Kidney (tissue), 14 donors: Measurements from ENCODE around the gene ADCY2. TPM values are rescaled to one million over a fixed set of nuclear protein-coding genes. Genes with fewer than 3 reads are reported as not detected.
A peak's percentile ranks its signal among the peaks of the same experiment; 100 is the strongest.

Experiments used
- DNase-seq, 5 donors: peaks; one replicate each; pipeline ENCODE4 v3.0.0-alpha.2; 2013 to 2020
- FAIRE-seq: peaks from 2 replicates; lab custom pipeline; 2012; peaks lifted over from hg19 to GRCh38; lab: Jason Lieb, UNC
- H3K27ac ChIP-seq, 2 donors: one replicate each; pipeline ENCODE4 v1.7.0; 2013; ENCODE audit warnings: low read depth in 2 of 2, low read length in 2 of 2, inconsistent platforms in 1 of 2
- H3K27me3 ChIP-seq: one replicate; pipeline ENCODE4 v1.7.1; 2013; ENCODE audit warnings: low read length, inconsistent platforms; ENCODE audit not compliant: control insufficient read depth, insufficient read depth
- H3K36me3 ChIP-seq, 3 donors: one replicate each; pipeline versions ENCODE4 v1.7.0 to v1.7.1; 2013; ENCODE audit warnings: low read length in 3 of 3, control low read depth in 1 of 3, inconsistent platforms in 1 of 3; ENCODE audit not compliant: insufficient read depth in 3 of 3, control insufficient read depth in 2 of 3
- H3K4me1 ChIP-seq, 3 donors: one replicate each; pipeline versions ENCODE4 v1.7.0 to v1.7.1; 2013; ENCODE audit warnings: low read length in 3 of 3, inconsistent platforms in 1 of 3, low read depth in 1 of 3; ENCODE audit not compliant: control insufficient read depth in 2 of 3, insufficient read depth in 2 of 3
- H3K4me3 ChIP-seq, 3 donors: one replicate each; pipeline versions ENCODE4 v1.7.0 to v1.8.1; 2013; ENCODE audit warnings: low read length in 3 of 3, control low read depth in 1 of 3, inconsistent platforms in 1 of 3
- H3K9ac ChIP-seq, 3 donors: one replicate each; pipeline versions ENCODE4 v1.7.0 to v1.7.1; 2013; ENCODE audit warnings: low read length in 3 of 3, control low read depth in 1 of 3, inconsistent platforms in 1 of 3
- H3K9me3 ChIP-seq, 3 donors: one replicate each; pipeline versions ENCODE4 v1.7.0 to v1.7.1; 2013; ENCODE audit warnings: low read length in 3 of 3, control low read depth in 1 of 3, inconsistent platforms in 1 of 3; ENCODE audit not compliant: control insufficient read depth in 2 of 3, insufficient read depth in 1 of 3
- CTCF ChIP-seq: IDR thresholded peaks from 3 replicates; pipeline ENCODE4 v1.5.1; 2012; ENCODE audit warnings: mild to moderate bottlenecking, moderate library complexity, borderline replicate concordance; ENCODE audit not compliant: insufficient read depth; ENCODE audit errors: extremely low read depth
- intact Hi-C: fragments of 100-400 bp; cut with DNase I; formaldehyde crosslinking; loops from one replicate; pipeline ENCODE4 v1.11.1; 2022
- polyA plus RNA-seq: library from polyadenylated mRNA; stranded (reverse); fragments of 350-450 nt; fragmentation: Illumina TruSeq; extraction: RNeasy Lipid Tissue Mini Kit (QIAGEN cat#74804); gene quantifications from one replicate; pipeline ENCODE4 v1.2.3, GENCODE V29; 2014; ENCODE audit warnings: low read depth, low replicate concordance; ENCODE audit not compliant: insufficient read depth
- total RNA-seq: library from RNA; stranded (reverse); fragmentation: NEBNext Ultra II Directional; extraction: Animal tissue kit (Norgen Biotek cat#: 25700); gene quantifications from one replicate; pipeline ENCODE4 v1.2.1, GENCODE V29; 2021
- donor health status: control.
- donor health status: control.
- donor health status: control.
- donor health status: control.
- donor health status: control.
- donor health status: DM: yes; HTN: yes; CAD: no.
- donor health status: Normal renal cell carcinoma (clear cell type).

The ADCY2 gene
- total and polyA plus RNA-seq, 2 donors from 2014 or later: 0.17 to 2.2 TPM

GRCh38 chr5:7851617-7852289, 455.8 kb downstream of the ADCY2 start:
- intact Hi-C loops: no loop called here
- TF ChIP-seq CTCF: no peak
- peak overlapping the region; percentile 34 to 66 (median 51) for H3K4me3 ChIP-seq
- DNase-seq (no peak), FAIRE-seq (no peak)
- no peaks in the 10 kb centered on the region for H3K9me3 ChIP-seq
- no peaks in the 10 kb centered on the region for H3K27me3 ChIP-seq
- no peak overlapping the region for H3K9ac ChIP-seq
- H3K4me1 ChIP-seq: peaks cover 0 to 8% (median 6%) of the 10 kb centered on the region in 3 donors
- H3K36me3 ChIP-seq: no peaks in the 10 kb centered on the region
- no peak overlapping the region for H3K27ac ChIP-seq

GRCh38 chr5:7852542-7852941, 456.6 kb downstream of the ADCY2 start:
- DNase-seq: no peak
- no peak for FAIRE-seq
- H3K36me3 ChIP-seq: peaks cover 0 to 5% (median 2%) of the 10 kb centered on the region in 3 donors
- intact Hi-C loops: no loop called here
- H3K27ac ChIP-seq: no peak overlapping the region
- no peak overlapping the region for H3K9ac ChIP-seq
- no peak for TF ChIP-seq CTCF
- peaks cover 0 to 8% (median 6%) of the 10 kb centered on the region in 3 donors for H3K4me1 ChIP-seq
- H3K4me3 ChIP-seq: no peak overlapping the region
- no peaks in the 10 kb centered on the region for H3K9me3 ChIP-seq
- no peaks in the 10 kb centered on the region for H3K27me3 ChIP-seq

- Histone ChIP-seq H3K9me3 (no peaks in the 10 kb centered on the region), H3K4me3 (no peak overlapping the region), H3K27me3 (no peaks in the 10 kb centered on the region), H3K36me3 (peaks cover 2 to 7% (median 6%) of the 10 kb centered on the region in 3 donors), H3K4me1 (peaks cover 0 to 8% (median 6%) of the 10 kb centered on the region in 3 donors), H3K9ac (no peak overlapping the region), H3K27ac (no peak overlapping the region)
- FAIRE-seq: no peak
- DNase-seq: no peak
- TF ChIP-seq CTCF: no peak
- intact Hi-C loops: no loop called here
Measured at GRCh38 chr5:7852988-7853387, 457.1 kb downstream of the ADCY2 start.
